Neural progenitor cell (in vitro differentiated cells): ENCODE measurements around the gene ACKR2. TPM values are rescaled to one million over a fixed set of nuclear protein-coding genes. Genes with fewer than 3 reads are reported as not detected.

Experiments used
- DNase-seq: peaks from one replicate; pipeline ENCODE4 v3.0.0-alpha.2; 2016; ENCODE audit warnings: low spot score
- H2AFZ ChIP-seq: fragments of 200-600 bp; sonication (generic); replicated peaks from 2 replicates; pipeline ENCODE4 v1.6.1; 2016; ENCODE audit warnings: antibody characterized with exemption
- H3F3A ChIP-seq: fragments of 200-600 bp; sonication (generic); 2 replicates; pipeline ENCODE4 v1.6.1; 2016; ENCODE audit warnings: antibody characterized with exemption, low read depth
- H3K27ac ChIP-seq: fragments of 200-600 bp; sonication (generic); 2 replicates; pipeline ENCODE4 v1.5.1; 2016; ENCODE audit warnings: mild to moderate bottlenecking
- H3K27me3 ChIP-seq: fragments of 200-600 bp; sonication (generic); 2 replicates; pipeline ENCODE4 v1.6.1; 2016; ENCODE audit warnings: mild to moderate bottlenecking, moderate library complexity
- H3K36me3 ChIP-seq: fragments of 200-600 bp; sonication (generic); 2 replicates; pipeline ENCODE4 v1.5.1; 2016
- H3K4me1 ChIP-seq: fragments of 200-600 bp; sonication (generic); 2 replicates; pipeline ENCODE4 v1.6.1; 2016; ENCODE audit warnings: mixed run types
- H3K4me2 ChIP-seq: fragments of 200-600 bp; sonication (generic); 2 replicates; pipeline ENCODE4 v1.6.1; 2016
- H3K4me3 ChIP-seq: fragments of 200-600 bp; sonication (generic); 2 replicates; pipeline ENCODE4 v1.5.1; 2016
- H3K79me2 ChIP-seq: fragments of 200-600 bp; sonication (generic); 2 replicates; pipeline ENCODE4 v1.6.1; 2016; ENCODE audit warnings: low read depth
- H3K9ac ChIP-seq: fragments of 200-600 bp; sonication (generic); 2 replicates; pipeline ENCODE4 v1.6.1; 2016
- H3K9me3 ChIP-seq: fragments of 200-600 bp; sonication (generic); 2 replicates; pipeline ENCODE4 v1.5.1; 2016; ENCODE audit warnings: low read depth
- H4K20me1 ChIP-seq: fragments of 200-600 bp; sonication (generic); 2 replicates; pipeline ENCODE4 v1.6.1; 2016; ENCODE audit warnings: low read depth
- H3K27ac Mint-ChIP-seq: 3 replicates; pipeline ENCODE4 v1.8.0; 2021; ENCODE audit warnings: mixed read lengths
- H3K27me3 Mint-ChIP-seq: 2 replicates; pipeline ENCODE4 v1.8.0; 2022; ENCODE audit warnings: low read depth, mild to moderate bottlenecking, inconsistent platforms, moderate library complexity, mixed read lengths; ENCODE audit not compliant: insufficient read depth
- H3K36me3 Mint-ChIP-seq: 3 replicates; pipeline ENCODE4 v1.8.0; 2021; ENCODE audit warnings: mixed read lengths
- H3K4me1 Mint-ChIP-seq: 3 replicates; pipeline ENCODE4 v1.8.0; 2021; ENCODE audit warnings: mixed read lengths
- H3K4me3 Mint-ChIP-seq: 3 replicates; pipeline ENCODE4 v1.8.0; 2021; ENCODE audit warnings: mild to moderate bottlenecking, moderate library complexity, mixed read lengths
- H3K9me3 Mint-ChIP-seq: 3 replicates; pipeline ENCODE4 v1.8.0; 2020; ENCODE audit warnings: mixed read lengths
- EZH2 ChIP-seq: fragments of 200-600 bp; sonication (generic); IDR thresholded peaks from 2 replicates; pipeline ENCODE4 v1.6.1; 2017; ENCODE audit warnings: antibody characterized with exemption, mild to moderate bottlenecking, moderate library complexity
- EZH2phosphoT487 ChIP-seq: fragments of 200-600 bp; sonication (generic); IDR thresholded peaks from 2 replicates; pipeline ENCODE4 v1.6.1; 2017; ENCODE audit warnings: antibody characterized with exemption
- total RNA-seq: library from RNA; depleted of rRNA; stranded (reverse); fragments of >200 nt; gene quantifications from 2 replicates; pipeline ENCODE4 v1.2.3, GENCODE V29; 2015; ENCODE audit warnings: low replicate concordance
- TF ChIP-seq, protein P1 (sequence below): fragments of 200-600 bp; sonication (generic); IDR thresholded peaks from 2 replicates; pipeline ENCODE4 v1.5.1; 2017; ENCODE audit warnings: antibody characterized with exemption, mild to moderate bottlenecking

ACKR2 gene
- total RNA-seq, 1 donor from 2014 or later, result not detected

- no peak overlapping the region for H3K4me3 ChIP-seq
- Mint-ChIP-seq H3K27ac (no peak overlapping the region), H3K9me3 (no peaks in the 10 kb centered on the region), H3K4me1 (no peaks in the 10 kb centered on the region), H3K27me3 (no peaks in the 10 kb centered on the region), H3K4me3 (no peak overlapping the region), H3K36me3 (peaks cover 15% of the 10 kb centered on the region)
- DNase-seq, result no peak
- H3K4me2 ChIP-seq, result no peak overlapping the region
- no peaks in the 10 kb centered on the region for H3K9me3 ChIP-seq
- H3K9ac ChIP-seq, result no peak overlapping the region
- H3K27ac ChIP-seq, result no peak overlapping the region
- H3K4me1 ChIP-seq, result no peaks in the 10 kb centered on the region
- H2AFZ ChIP-seq, result no peak overlapping the region
- H3K36me3 ChIP-seq, result peaks cover 26% of the 10 kb centered on the region
- H4K20me1 ChIP-seq, result peaks cover 5% of the 10 kb centered on the region
- H3K27me3 ChIP-seq, result no peaks in the 10 kb centered on the region
- H3K79me2 ChIP-seq, result peaks cover 52% of the 10 kb centered on the region
- no peak for TF ChIP-seq EZH2phosphoT487
- TF ChIP-seq EZH2, result no peak
- peaks cover 17% of the 10 kb centered on the region for H3F3A ChIP-seq
These were observed 22.6 kb upstream of the ACKR2 start for GRCh38 chr3:42786631-42787030.

- Histone ChIP-seq H3K4me3 (no peak overlapping the region), H2AFZ (no peak overlapping the region), H3K79me2 (peaks cover 92% of the 10 kb centered on the region), H3K4me2 (no peak overlapping the region), H3F3A (peaks cover 3% of the 10 kb centered on the region), H3K27ac (no peak overlapping the region), H3K27me3 (no peaks in the 10 kb centered on the region), H3K9ac (no peak overlapping the region), H4K20me1 (peaks cover 3% of the 10 kb centered on the region), H3K9me3 (no peaks in the 10 kb centered on the region), H3K4me1 (no peaks in the 10 kb centered on the region), H3K36me3 (peaks cover 25% of the 10 kb centered on the region)
- TF ChIP-seq EZH2phosphoT487 (no peak), EZH2 (no peak)
- Mint-ChIP-seq H3K4me1 (no peaks in the 10 kb centered on the region), H3K36me3 (peaks cover 27% of the 10 kb centered on the region), H3K9me3 (no peaks in the 10 kb centered on the region), H3K27me3 (no peaks in the 10 kb centered on the region), H3K27ac (no peak overlapping the region), H3K4me3 (no peak overlapping the region)
- no peak for DNase-seq
These were observed 18.5 kb upstream of the ACKR2 start for GRCh38 chr3:42790714-42791229.

- no peak for DNase-seq
- peaks cover 5% of the 10 kb centered on the region for H3K4me1 Mint-ChIP-seq
- Histone ChIP-seq H3K36me3 (peaks cover 9% of the 10 kb centered on the region), H3K27ac (no peak overlapping the region), H3K4me3 (no peak overlapping the region), H4K20me1 (no peaks in the 10 kb centered on the region), H3F3A (no peaks in the 10 kb centered on the region), H3K4me1 (no peaks in the 10 kb centered on the region), H3K9me3 (no peaks in the 10 kb centered on the region), H2AFZ (no peak overlapping the region), H3K79me2 (peaks cover 72% of the 10 kb centered on the region), H3K9ac (no peak overlapping the region), H3K27me3 (no peaks in the 10 kb centered on the region), H3K4me2 (no peak overlapping the region)
- no peak for TF ChIP-seq EZH2phosphoT487
- no peak for TF ChIP-seq EZH2
- TF ChIP-seq, protein P1, sequence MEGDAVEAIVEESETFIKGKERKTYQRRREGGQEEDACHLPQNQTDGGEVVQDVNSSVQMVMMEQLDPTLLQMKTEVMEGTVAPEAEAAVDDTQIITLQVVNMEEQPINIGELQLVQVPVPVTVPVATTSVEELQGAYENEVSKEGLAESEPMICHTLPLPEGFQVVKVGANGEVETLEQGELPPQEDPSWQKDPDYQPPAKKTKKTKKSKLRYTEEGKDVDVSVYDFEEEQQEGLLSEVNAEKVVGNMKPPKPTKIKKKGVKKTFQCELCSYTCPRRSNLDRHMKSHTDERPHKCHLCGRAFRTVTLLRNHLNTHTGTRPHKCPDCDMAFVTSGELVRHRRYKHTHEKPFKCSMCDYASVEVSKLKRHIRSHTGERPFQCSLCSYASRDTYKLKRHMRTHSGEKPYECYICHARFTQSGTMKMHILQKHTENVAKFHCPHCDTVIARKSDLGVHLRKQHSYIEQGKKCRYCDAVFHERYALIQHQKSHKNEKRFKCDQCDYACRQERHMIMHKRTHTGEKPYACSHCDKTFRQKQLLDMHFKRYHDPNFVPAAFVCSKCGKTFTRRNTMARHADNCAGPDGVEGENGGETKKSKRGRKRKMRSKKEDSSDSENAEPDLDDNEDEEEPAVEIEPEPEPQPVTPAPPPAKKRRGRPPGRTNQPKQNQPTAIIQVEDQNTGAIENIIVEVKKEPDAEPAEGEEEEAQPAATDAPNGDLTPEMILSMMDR, result no peak
- H3K27me3 Mint-ChIP-seq, result no peaks in the 10 kb centered on the region
- H3K9me3 Mint-ChIP-seq, result peaks cover 2% of the 10 kb centered on the region
- no peak overlapping the region for H3K27ac Mint-ChIP-seq
- no peak overlapping the region for H3K4me3 Mint-ChIP-seq
- H3K36me3 Mint-ChIP-seq, result peaks cover 28% of the 10 kb centered on the region
These were observed 13.5 kb upstream of the ACKR2 start for GRCh38 chr3:42795621-42796181.

- no peak overlapping the region for H3K4me3 Mint-ChIP-seq
These were observed 12.8 kb upstream of the ACKR2 start for GRCh38 chr3:42796332-42796885.

More at GRCh38 chr3:42796332-42796885, 12.8 kb upstream of the ACKR2 start:
- H3K79me2 ChIP-seq, result peaks cover 74% of the 10 kb centered on the region
- Mint-ChIP-seq H3K4me1 (peaks cover 5% of the 10 kb centered on the region), H3K27ac (peak overlapping the region; percentile 42), H3K36me3 (peaks cover 30% of the 10 kb centered on the region), H3K9me3 (peaks cover 2% of the 10 kb centered on the region), H3K27me3 (no peaks in the 10 kb centered on the region)
- no peaks in the 10 kb centered on the region for H3F3A ChIP-seq
- no peak overlapping the region for H3K27ac ChIP-seq
- no peaks in the 10 kb centered on the region for H4K20me1 ChIP-seq
- H3K9ac ChIP-seq, result no peak overlapping the region
- DNase-seq, result no peak
- no peak overlapping the region for H2AFZ ChIP-seq
- peaks cover 9% of the 10 kb centered on the region for H3K36me3 ChIP-seq
- H3K4me3 ChIP-seq, result no peak overlapping the region
- H3K4me1 ChIP-seq, result no peaks in the 10 kb centered on the region
- H3K27me3 ChIP-seq, result no peaks in the 10 kb centered on the region
- TF ChIP-seq EZH2phosphoT487, result no peak
- TF ChIP-seq, protein P1, result no peak
- no peak for TF ChIP-seq EZH2
- H3K9me3 ChIP-seq, result no peaks in the 10 kb centered on the region
- H3K4me2 ChIP-seq, result no peak overlapping the region
